K562 (cell line): ENCODE results near the gene CEND1. TPM values are rescaled to one million over a fixed set of nuclear protein-coding genes. Genes with fewer than 3 reads are reported as not detected.

Source experiments
- ATAC-seq: fragments of 200-7000 bp; cut with Tn5 transposase; 3 replicates; pipeline ENCODE4 v1.9.1; 2020; ENCODE audit warnings: moderate library complexity
- BruUV-seq: library from RNA; stranded (reverse); fragments of 400-500 nt; replicated peaks from 2 replicates; lab custom pipeline; 2021; lab: Mats Ljungman, UMichigan
- CTCF ChIA-PET: fragments of 300-600 bp; formaldehyde crosslinking; extraction: SDS; loops from one replicate; lab custom pipeline; 2021; ENCODE audit warnings: low intra/inter-chr PET ratio; lab: Yijun Ruan, JAX
- POLR2A ChIA-PET: fragments of 300-600, 350-650 bp; sonication (Branson Sonifier 250); formaldehyde crosslinking; extraction: SDS; loops from one replicate; lab custom pipeline; 2021; ENCODE audit warnings: antibody characterized with exemption, inconsistent platforms; lab: Yijun Ruan, JAX
- DNase-seq, 4 experiments: peaks; one replicate each; pipeline versions ENCODE4 v3.0.0 to v3.0.0-alpha.2; 2011 to 2018; ENCODE audit warnings: low spot score in 3 of 4, mixed read lengths in 3 of 4; ENCODE audit errors: extremely low read depth in 1 of 4
- FAIRE-seq: peaks from 2 replicates; lab custom pipeline; 2011; peaks lifted over from hg19 to GRCh38; lab: Jason Lieb, UNC
- H2AFZ ChIP-seq: 2 replicates; pipeline ENCODE4 v1.6.0; 2011; ENCODE audit warnings: low read depth, low read length, control low read depth, inconsistent platforms
- H3K27ac ChIP-seq: fragments of 200-600 bp; 3 replicates; pipeline ENCODE4 v1.8.0; 2011; ENCODE audit warnings: low read depth, mild to moderate bottlenecking, control low read depth, inconsistent platforms, low read length, moderate library complexity, mixed read lengths; ENCODE audit errors: extremely low read depth
- H3K27me3 ChIP-seq, 2 experiments: fragments of 300-600 bp in 1 of 2; 2 replicates in 1 of 2; 3 replicates in 1 of 2; pipeline versions ENCODE4 v1.6.0 to v1.8.0; 2011; ENCODE audit warnings: inconsistent platforms in 2 of 2, low read length in 2 of 2, mild to moderate bottlenecking in 1 of 2, mixed read lengths in 1 of 2, moderate library complexity in 1 of 2; ENCODE audit not compliant: control insufficient read depth in 2 of 2, insufficient read depth in 2 of 2
- H3K36me3 ChIP-seq: fragments of 300-600 bp; 3 replicates; pipeline ENCODE4 v1.8.0; 2011; ENCODE audit warnings: mild to moderate bottlenecking, low read length, inconsistent platforms; ENCODE audit not compliant: control insufficient read depth, insufficient read depth
- H3K4me1 ChIP-seq, 2 experiments: fragments of 200-600 bp in 1 of 2; replicated peaks in 1 of 2; 2 replicates in 1 of 2; 3 replicates in 1 of 2; pipeline versions ENCODE4 v1.5.1 to v1.8.0; 2011; ENCODE audit warnings: inconsistent platforms in 2 of 2, low read length in 2 of 2, mild to moderate bottlenecking in 1 of 2, mixed read lengths in 1 of 2, moderate library complexity in 1 of 2; ENCODE audit not compliant: control insufficient read depth in 2 of 2, insufficient read depth in 2 of 2
- H3K4me2 ChIP-seq: 2 replicates; pipeline ENCODE4 v1.6.1; 2011; ENCODE audit warnings: low read length, control low read depth, inconsistent platforms, mixed read lengths; ENCODE audit not compliant: insufficient read depth
- H3K4me3 ChIP-seq: fragments of 200-600 bp; sonication (generic), shearing (Covaris generic); 2 replicates; pipeline ENCODE4 v1.5.1; 2016; ENCODE audit warnings: control low read depth, inconsistent platforms
- H3K79me2 ChIP-seq: fragments of 200-600 bp; 3 replicates; pipeline ENCODE4 v1.8.0; 2011; ENCODE audit warnings: low read length, inconsistent platforms; ENCODE audit not compliant: control insufficient read depth, insufficient read depth
- H3K9ac ChIP-seq, 2 experiments: 2 replicates each; pipeline versions ENCODE4 v1.6.0 to v1.6.1; 2011; ENCODE audit warnings: low read depth in 2 of 2, low read length in 2 of 2, control low read depth in 1 of 2, inconsistent platforms in 1 of 2, mild to moderate bottlenecking in 1 of 2, mixed read lengths in 1 of 2; ENCODE audit not compliant: insufficient read depth in 1 of 2
- H3K9me1 ChIP-seq: one replicate; pipeline ENCODE4 v1.6.0; 2011; ENCODE audit warnings: inconsistent platforms, mild to moderate bottlenecking, low read length, moderate library complexity; ENCODE audit not compliant: control insufficient read depth, insufficient read depth
- H3K9me3 ChIP-seq: replicated peaks from 2 replicates; pipeline ENCODE4 v1.5.1; 2011; ENCODE audit warnings: low read depth, low read length, inconsistent platforms; ENCODE audit not compliant: control insufficient read depth, insufficient read depth
- H4K20me1 ChIP-seq: replicated peaks from 2 replicates; pipeline ENCODE4 v1.6.1; 2011; ENCODE audit warnings: low read length, inconsistent platforms, mixed read lengths; ENCODE audit not compliant: control insufficient read depth, insufficient read depth
- CAMTA2 ChIP-seq: fragments of 250-450 bp; sonication (Bioruptor Pico); conservative IDR thresholded peaks from 2 replicates; pipeline ENCODE4 v1.5.1; 2022
- EGR1 ChIP-seq: fragments of 450-650 bp; conservative IDR thresholded peaks from 2 replicates; pipeline ENCODE4 v1.6.1; 2017; ENCODE audit warnings: mild to moderate bottlenecking
- ILF3 ChIP-seq: fragments of 450-650 bp; IDR thresholded peaks from 2 replicates; pipeline ENCODE4 v1.6.1; 2018; ENCODE audit warnings: antibody characterized with exemption, mild to moderate bottlenecking, moderate library complexity, borderline replicate concordance
- MEIS2 ChIP-seq: fragments of 450-650 bp; IDR thresholded peaks from 2 replicates; pipeline ENCODE4 v1.6.1; 2014; ENCODE audit warnings: mild to moderate bottlenecking; ENCODE audit not compliant: partially characterized antibody
- POLR2A ChIP-seq: fragments of 450-650 bp; conservative IDR thresholded peaks from 2 replicates; pipeline ENCODE4 v1.6.1; 2016
- POLR2AphosphoS2 ChIP-seq: IDR thresholded peaks from 2 replicates; pipeline ENCODE4 v1.6.1; 2012; ENCODE audit warnings: low read length, improper control_type of control experiment
- POLR2G ChIP-seq: fragments of 200-400 bp; formaldehyde crosslinking; IDR thresholded peaks from 2 replicates; pipeline ENCODE4 v1.6.1; 2017; ENCODE audit warnings: low read depth, mild to moderate bottlenecking, antibody characterized with exemption, low read length, moderate library complexity
- RB1 ChIP-seq: fragments of 450-650 bp; IDR thresholded peaks from 2 replicates; pipeline ENCODE4 v1.6.1; 2017; ENCODE audit warnings: low read depth, mild to moderate bottlenecking
- RBFOX2 ChIP-seq: fragments of 200-400 bp; formaldehyde crosslinking; IDR thresholded peaks from 2 replicates; pipeline ENCODE4 v1.6.1; 2017; ENCODE audit warnings: low read depth, mild to moderate bottlenecking, low read length, moderate library complexity
- SNRNP70 ChIP-seq: fragments of 200-400 bp; formaldehyde crosslinking; optimal IDR thresholded peaks from 2 replicates; pipeline ENCODE3; 2017; ENCODE audit warnings: low read depth, low read length
- STAG1 ChIP-seq: sonication (generic); formaldehyde crosslinking; IDR thresholded peaks from 2 replicates; pipeline ENCODE4 v1.5.0; 2020; ENCODE audit warnings: missing genetic modification reagents, borderline replicate concordance
- ZNF217 ChIP-seq: sonication (generic); formaldehyde crosslinking; IDR thresholded peaks from 2 replicates; pipeline ENCODE4 v1.8.0; 2022; ENCODE audit warnings: mild to moderate bottlenecking, missing genetic modification reagents
- ZNF274 ChIP-seq: IDR thresholded peaks from 2 replicates; pipeline ENCODE4 v1.6.1; 2011; ENCODE audit warnings: low read depth, mild to moderate bottlenecking, low read length, moderate library complexity, borderline replicate concordance
- ZNF408 ChIP-seq: fragments of 250-450 bp; sonication (Bioruptor Pico); IDR thresholded peaks from 2 replicates; pipeline ENCODE4 v1.4.0; 2020; ENCODE audit warnings: low read depth, mild to moderate bottlenecking, moderate library complexity
- whole genome bisulfite sequencing: fragments of 100-300 bp; shearing (Covaris generic); methylation state at CpG from one replicate; pipeline ENCODE4 v1.1.6; 2016; ENCODE audit warnings: low coverage, mixed read lengths; ENCODE audit not compliant: insufficient coverage; ENCODE audit errors: missing lambda C conversion rate; 5-methylcytosine and 5-hydroxymethylcytosine counted together
- in situ Hi-C: fragments of 300-500 bp; cut with MboI; formaldehyde crosslinking; loops from 4 replicates; pipeline ENCODE4 v1.15.0; 2018; ENCODE audit warnings: inconsistent platforms, mixed read lengths
- intact Hi-C: fragments of 100-400 bp; cut with micrococcal nuclease; formaldehyde crosslinking; loops from 2 replicates; pipeline ENCODE4 v1.14.2; 2022
- polyA plus RNA-seq, 8 experiments: library from polyadenylated mRNA; depleted of rRNA in 4 of 8; stranded (reverse) in 5 of 8; unstranded in 3 of 8; fragments of >200 nt; fragmentation: Nextera tagmentation in 2 of 8; fragmentation: Illumina TruSeq in 1 of 8; extraction: Ambion mirVana in 2 of 8; extraction: Trizol in 1 of 8; gene quantifications; 2 replicates each; pipeline versions ENCODE4 v1.2.1 to v1.2.3, GENCODE V29; 2011 to 2014; ENCODE audit warnings: inconsistent platforms in 1 of 8, missing spikeins in 1 of 8
- total RNA-seq, 7 experiments: library from RNA; depleted of rRNA in 6 of 7; stranded (reverse); fragments of >200 nt in 6 of 7; fragmentation: Illumina TruSeq in 2 of 7; extraction: Trizol in 2 of 7; gene quantifications; 2 replicates each; pipeline versions ENCODE4 v1.2.1 to v1.2.3, GENCODE V29; 2011 to 2021; ENCODE audit warnings: low replicate concordance in 1 of 7
- TF ChIP-seq, protein P1 (sequence below): fragments of 450-650 bp; IDR thresholded peaks from 2 replicates; pipeline ENCODE4 v1.6.1; 2016
- TF ChIP-seq, protein P2 (sequence below): fragments of 250-450 bp; sonication (Bioruptor Pico); IDR thresholded peaks from 2 replicates; pipeline ENCODE4 v1.4.0; 2020; ENCODE audit warnings: mild to moderate bottlenecking

Gene CEND1
- total and polyA plus RNA-seq, 9 of the 15 experiments (the other 6 are each of a cell fraction or from before 2014, with no cell fraction given), result 0.13 to 0.18 (median 0.16) TPM; not detected in 6

DNA sequence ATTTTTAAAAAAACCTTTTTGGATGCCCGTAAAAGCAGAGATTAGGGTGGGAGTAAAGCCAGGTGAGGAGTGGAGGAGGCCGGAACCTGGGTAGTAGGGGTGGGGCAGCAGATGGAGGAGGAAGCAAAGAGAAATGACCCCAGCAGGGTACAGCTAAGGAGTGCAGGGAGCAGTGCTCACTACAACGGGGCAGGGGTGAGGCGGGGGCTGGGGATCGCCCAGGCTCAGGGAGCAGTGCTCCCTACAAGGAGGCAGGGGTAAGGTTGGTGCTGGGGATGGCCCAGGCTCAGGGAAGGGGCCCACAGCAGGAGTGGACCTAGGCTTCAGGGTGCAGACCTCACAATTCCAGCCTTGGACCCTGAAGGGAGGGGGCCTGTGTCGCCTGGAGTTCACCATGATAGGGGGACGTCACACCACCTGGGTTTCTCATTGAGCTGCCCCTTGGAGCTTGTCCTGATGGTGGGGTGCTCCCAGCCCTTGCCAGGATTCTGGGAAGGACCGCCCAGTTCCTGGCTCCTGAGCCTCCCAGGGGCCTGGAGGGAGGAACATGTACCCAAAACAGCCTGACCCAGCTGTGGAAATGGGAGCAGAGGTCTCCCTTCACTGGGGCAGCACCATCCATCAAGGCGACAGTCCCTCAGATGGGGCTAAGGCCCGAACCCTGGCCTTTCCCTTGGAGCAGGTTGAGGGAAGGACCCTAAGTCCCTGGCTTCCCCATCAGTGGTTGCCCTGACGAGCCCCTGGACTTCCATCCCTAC is 26.0 kb upstream of the CEND1 start:
- in situ Hi-C loops, result no loop called here
- H2AFZ ChIP-seq, result no peak overlapping the region
- CTCF ChIA-PET, result no interaction called here
- POLR2A ChIA-PET, result interaction anchor here (0.8 to 5.2 kb wide), 6 partner anchors 9 to 26 kb away, joined by 3 to 36 read pairs (median 6); partner anchors contain the start of genes CEND1, POLR2L and TSPAN4
- TF ChIP-seq, protein P1, sequence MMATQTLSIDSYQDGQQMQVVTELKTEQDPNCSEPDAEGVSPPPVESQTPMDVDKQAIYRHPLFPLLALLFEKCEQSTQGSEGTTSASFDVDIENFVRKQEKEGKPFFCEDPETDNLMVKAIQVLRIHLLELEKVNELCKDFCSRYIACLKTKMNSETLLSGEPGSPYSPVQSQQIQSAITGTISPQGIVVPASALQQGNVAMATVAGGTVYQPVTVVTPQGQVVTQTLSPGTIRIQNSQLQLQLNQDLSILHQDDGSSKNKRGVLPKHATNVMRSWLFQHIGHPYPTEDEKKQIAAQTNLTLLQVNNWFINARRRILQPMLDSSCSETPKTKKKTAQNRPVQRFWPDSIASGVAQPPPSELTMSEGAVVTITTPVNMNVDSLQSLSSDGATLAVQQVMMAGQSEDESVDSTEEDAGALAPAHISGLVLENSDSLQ, result peak; percentile 35; the same call in 1 of the 2 replicates
- TF ChIP-seq SNRNP70, result no peak
- TF ChIP-seq MEIS2, result peak; percentile 30
- no peak for TF ChIP-seq EGR1
- no peak for TF ChIP-seq STAG1 (CRISPR knock-in tag)
- no peak for TF ChIP-seq ZNF217 (CRISPR knock-in tag)
- 0 out of 2 replicates have a peak, but pooled peaks have one; percentile 28 for TF ChIP-seq POLR2G
- peak; percentile 41; the same call in 1 of the 2 replicates for TF ChIP-seq RBFOX2
- TF ChIP-seq CAMTA2 (CRISPR knock-in tag), result no peak
- TF ChIP-seq ZNF408 (CRISPR knock-in tag), result no peak
- 0 out of 2 replicates have a peak, but pooled peaks have one; percentile 23 for TF ChIP-seq POLR2A
- TF ChIP-seq RB1, result no peak
- TF ChIP-seq, protein P2, sequence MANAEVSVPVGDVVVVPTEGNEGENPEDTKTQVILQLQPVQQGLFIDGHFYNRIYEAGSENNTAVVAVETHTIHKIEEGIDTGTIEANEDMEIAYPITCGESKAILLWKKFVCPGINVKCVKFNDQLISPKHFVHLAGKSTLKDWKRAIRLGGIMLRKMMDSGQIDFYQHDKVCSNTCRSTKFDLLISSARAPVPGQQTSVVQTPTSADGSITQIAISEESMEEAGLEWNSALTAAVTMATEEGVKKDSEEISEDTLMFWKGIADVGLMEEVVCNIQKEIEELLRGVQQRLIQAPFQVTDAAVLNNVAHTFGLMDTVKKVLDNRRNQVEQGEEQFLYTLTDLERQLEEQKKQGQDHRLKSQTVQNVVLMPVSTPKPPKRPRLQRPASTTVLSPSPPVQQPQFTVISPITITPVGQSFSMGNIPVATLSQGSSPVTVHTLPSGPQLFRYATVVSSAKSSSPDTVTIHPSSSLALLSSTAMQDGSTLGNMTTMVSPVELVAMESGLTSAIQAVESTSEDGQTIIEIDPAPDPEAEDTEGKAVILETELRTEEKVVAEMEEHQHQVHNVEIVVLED (CRISPR knock-in tag), result no peak
- no peak for TF ChIP-seq ILF3
- no peak for TF ChIP-seq ZNF274
- TF ChIP-seq POLR2AphosphoS2, result no peak
- BruUV-seq, result no TSS peak
- no peaks in the 10 kb centered on the region for H3K27me3 ChIP-seq
- H3K79me2 ChIP-seq, result peaks cover 43% of the 10 kb centered on the region
- DNase-seq (no peak), ATAC-seq (no peak), FAIRE-seq (no peak)
- H3K4me1 ChIP-seq, result peaks cover 25 to 64% of the 10 kb centered on the region in 2 experiments; a peak in 4 of 5 replicates
- H3K27ac ChIP-seq, result no peak overlapping the region; the same call in 2 of the 3 replicates
- H3K9me1 ChIP-seq, result peaks cover 6% of the 10 kb centered on the region
- H3K4me2 ChIP-seq, result no peak overlapping the region
- H3K9ac ChIP-seq, result peak overlapping the region in 1 of 2 experiments; percentile 22; a peak in 1 of 4 replicates
- intact Hi-C loops, result no loop called here
- 69% methylated on average over 9 of the region's 11 CpGs for WGBS
- no peaks in the 10 kb centered on the region for H3K9me3 ChIP-seq
- peaks cover 39% of the 10 kb centered on the region for H3K36me3 ChIP-seq
- H4K20me1 ChIP-seq, result peaks cover 25% of the 10 kb centered on the region
- no peak overlapping the region for H3K4me3 ChIP-seq
